Stomach (tissue), 9 donors: Measurements from ENCODE around the gene RGS3. TPM values are rescaled to one million over a fixed set of nuclear protein-coding genes. Genes with fewer than 3 reads are reported as not detected.
A peak's percentile ranks its signal among the peaks of the same experiment; 100 is the strongest.

Experiments
- DNase-seq, 2 donors: peaks; one replicate each; pipeline versions ENCODE4 v3.0.0 to v3.0.0-alpha.2; 2013 to 2019
- H3K27ac ChIP-seq, 5 donors: fragments of 200-600 bp in 4 of 5; sonication (generic) in 4 of 5; one replicate each; pipeline ENCODE4 v1.5.1; 2013 to 2019; ENCODE audit warnings: mild to moderate bottlenecking in 1 of 5, moderate library complexity in 1 of 5
- H3K27me3 ChIP-seq, 3 donors: fragments of 200-600 bp; sonication (generic); one replicate each; pipeline ENCODE4 v1.5.1; 2017 to 2019; ENCODE audit warnings: mixed run types in 1 of 3
- H3K36me3 ChIP-seq, 4 donors: fragments of 200-600 bp; sonication (generic); 1 replicate in 3 of 4; 2 replicates in 1 of 4; pipeline ENCODE4 v1.5.1; 2016 to 2019
- H3K4me1 ChIP-seq, 4 donors: fragments of 200-600 bp; sonication (generic); one replicate each; pipeline ENCODE4 v1.5.1; 2016 to 2019
- H3K4me3 ChIP-seq, 4 donors: fragments of 200-600 bp; sonication (generic) in 3 of 4; one replicate each; pipeline ENCODE4 v1.5.1; 2016 to 2019; ENCODE audit warnings: mild to moderate bottlenecking in 1 of 4
- H3K9me3 ChIP-seq, 4 donors: fragments of 200-600 bp; sonication (generic); one replicate each; pipeline ENCODE4 v1.5.1; 2016 to 2019
- EP300 ChIP-seq: sonication (generic); formaldehyde crosslinking; IDR thresholded peaks from one replicate; pipeline ENCODE4 v1.6.1; 2017; ENCODE audit warnings: antibody characterized with exemption
- POLR2A ChIP-seq, 4 donors: fragments of 450-650 bp; IDR thresholded peaks; one replicate each; pipeline ENCODE4 v1.6.1; 2016; ENCODE audit warnings: antibody characterized with exemption in 4 of 4, control low read depth in 2 of 4, mild to moderate bottlenecking in 1 of 4, moderate library complexity in 1 of 4
- POLR2AphosphoS5 ChIP-seq, 3 donors: sonication (generic); formaldehyde crosslinking; IDR thresholded peaks; one replicate each; pipeline ENCODE4 v1.6.1; 2016; ENCODE audit warnings: antibody characterized with exemption in 3 of 3
- WGBS, 5 donors: extraction: QIAGEN DNeasy Blood & Tissue Kit in 3 of 5; methylation state at CpG; one replicate each; pipeline versions ENCODE4 v1.1.5 to v1.1.7; 2013 to 2018; 5-methylcytosine and 5-hydroxymethylcytosine counted together
- intact Hi-C: fragments of 100-400 bp; cut with DNase I; formaldehyde crosslinking; loops from one replicate; pipeline ENCODE4 v1.15.1; 2023; ENCODE audit warnings: low total_unique reads
- polyA plus RNA-seq, 3 donors: library from polyadenylated mRNA; stranded (reverse); fragments of 200-250 nt; gene quantifications; one replicate each; pipeline ENCODE4 v1.2.3, GENCODE V29; 2013
- total RNA-seq, 5 donors: library from RNA; depleted of rRNA; stranded (reverse); fragments of >200 nt; gene quantifications; one replicate each; pipeline versions ENCODE4 v1.1.0 to v1.2.3, GENCODE V29; 2014 to 2016
- TF ChIP-seq, protein P1 (sequence below), 7 experiments: fragments of 450-650 bp in 4 of 7; fragments of 200-600 bp in 3 of 7; sonication (generic) in 3 of 7; IDR thresholded peaks; one replicate each; pipeline ENCODE4 v1.5.1; 2016 to 2019; ENCODE audit warnings: antibody characterized with exemption in 7 of 7, control low read depth in 2 of 7, mild to moderate bottlenecking in 1 of 7
- donor health status: healthy with polysubstance abuse.
- donor health status: Bipolar disorder and iron deficiency.
- donor health status: healthy.

Gene RGS3
- total and polyA plus RNA-seq, 8 donors = 26.6 to 71.4 (median 35.7) TPM

DNA sequence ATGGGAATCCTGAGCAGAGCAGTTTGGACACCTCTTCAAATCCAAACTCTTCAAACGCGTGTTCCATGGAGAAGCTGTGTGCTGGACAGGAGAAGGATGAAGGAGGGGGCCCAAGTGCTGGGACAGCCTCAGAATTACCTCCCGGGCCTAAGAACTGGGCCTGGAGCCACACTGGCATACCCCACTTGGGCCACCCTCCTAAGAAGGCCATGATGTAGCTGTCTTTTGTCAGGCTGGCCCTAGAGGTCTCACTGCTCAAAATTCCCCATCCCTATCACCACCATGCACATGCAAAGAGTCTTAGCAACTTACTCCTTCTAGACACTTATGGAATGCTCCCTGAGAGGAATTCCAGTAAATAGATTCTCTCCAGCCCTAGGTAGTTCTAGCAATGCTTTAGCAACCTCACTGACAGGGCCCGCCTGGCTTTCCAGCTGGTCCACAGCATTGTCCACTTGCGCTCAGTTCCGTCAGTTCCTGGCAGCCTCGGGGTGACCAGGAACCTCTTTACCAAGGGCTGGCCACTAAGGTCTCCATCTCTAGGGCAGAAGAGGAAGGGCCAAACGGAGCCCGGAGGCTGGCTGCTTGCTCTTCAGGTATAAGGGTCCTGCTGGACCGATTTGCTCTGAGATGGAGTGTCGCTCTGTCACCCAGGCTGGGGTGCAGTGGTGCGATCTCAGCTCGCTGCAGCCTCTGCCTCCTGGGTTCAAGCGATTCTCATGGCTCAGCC is 75.3 kb downstream of the RGS3 start:
- Histone ChIP-seq H3K27me3 (no peaks in the 10 kb centered on the region), H3K27ac (peak overlapping the region in 1 of 5 donors; percentile 83), H3K4me3 (no peak overlapping the region), H3K36me3 (peaks cover 5 to 49% (median 38%) of the 10 kb centered on the region in 4 donors), H3K4me1 (peaks cover 0 to 48% (median 30%) of the 10 kb centered on the region in 4 donors), H3K9me3 (no peaks in the 10 kb centered on the region)
- intact Hi-C loops = no loop called here
- DNase-seq = no peak
- TF ChIP-seq, protein P1, sequence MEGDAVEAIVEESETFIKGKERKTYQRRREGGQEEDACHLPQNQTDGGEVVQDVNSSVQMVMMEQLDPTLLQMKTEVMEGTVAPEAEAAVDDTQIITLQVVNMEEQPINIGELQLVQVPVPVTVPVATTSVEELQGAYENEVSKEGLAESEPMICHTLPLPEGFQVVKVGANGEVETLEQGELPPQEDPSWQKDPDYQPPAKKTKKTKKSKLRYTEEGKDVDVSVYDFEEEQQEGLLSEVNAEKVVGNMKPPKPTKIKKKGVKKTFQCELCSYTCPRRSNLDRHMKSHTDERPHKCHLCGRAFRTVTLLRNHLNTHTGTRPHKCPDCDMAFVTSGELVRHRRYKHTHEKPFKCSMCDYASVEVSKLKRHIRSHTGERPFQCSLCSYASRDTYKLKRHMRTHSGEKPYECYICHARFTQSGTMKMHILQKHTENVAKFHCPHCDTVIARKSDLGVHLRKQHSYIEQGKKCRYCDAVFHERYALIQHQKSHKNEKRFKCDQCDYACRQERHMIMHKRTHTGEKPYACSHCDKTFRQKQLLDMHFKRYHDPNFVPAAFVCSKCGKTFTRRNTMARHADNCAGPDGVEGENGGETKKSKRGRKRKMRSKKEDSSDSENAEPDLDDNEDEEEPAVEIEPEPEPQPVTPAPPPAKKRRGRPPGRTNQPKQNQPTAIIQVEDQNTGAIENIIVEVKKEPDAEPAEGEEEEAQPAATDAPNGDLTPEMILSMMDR (IDR thresholded peaks at IDR 0.05) = no peak
- TF ChIP-seq POLR2AphosphoS5 (IDR thresholded peaks at IDR 0.05) (no peak), EP300 (no peak), POLR2A (IDR thresholded peaks at IDR 0.05) (no peak)
- 87 to 96% (median 93%) methylated on average over 7 to 14 of the region's 14 CpGs for WGBS, 5 donors

DNA sequence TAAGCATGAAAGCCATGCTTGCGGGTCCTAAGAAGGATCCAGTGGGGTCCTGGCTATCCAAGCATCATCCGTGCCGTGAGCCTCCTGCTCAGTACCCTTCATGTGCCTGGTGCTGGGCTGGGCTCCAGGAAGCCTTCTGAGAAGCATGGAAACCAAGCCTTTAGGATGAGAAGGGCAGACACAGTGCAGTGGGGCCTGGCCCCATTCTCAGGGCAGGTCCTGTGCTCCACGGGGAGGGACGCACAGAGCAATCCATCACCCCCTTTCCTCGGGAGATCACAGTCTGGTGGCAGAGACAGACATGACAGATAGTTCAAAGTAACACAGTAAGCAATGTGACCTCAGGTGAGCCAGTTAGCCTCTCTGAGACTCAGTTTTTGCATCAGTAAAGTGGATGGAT is 76.9 kb downstream of the RGS3 start:
- Histone ChIP-seq H3K9me3 (no peaks in the 10 kb centered on the region), H3K4me1 (peaks cover 0 to 52% (median 34%) of the 10 kb centered on the region in 4 donors), H3K27me3 (no peaks in the 10 kb centered on the region), H3K27ac (peak overlapping the region in 1 of 5 donors; percentile 37), H3K4me3 (no peak overlapping the region), H3K36me3 (peaks cover 5 to 49% (median 37%) of the 10 kb centered on the region in 4 donors)
- WGBS, 5 donors = 70 to 87% (median 79%) methylated on average over 6 of the region's 6 CpGs
- intact Hi-C loops = no loop called here
- no peak for DNase-seq
- TF ChIP-seq POLR2AphosphoS5 (IDR thresholded peaks at IDR 0.05) (no peak), POLR2A (IDR thresholded peaks at IDR 0.05) (no peak), EP300 (no peak)
- TF ChIP-seq, protein P1 (IDR thresholded peaks at IDR 0.05) = no peak

DNA sequence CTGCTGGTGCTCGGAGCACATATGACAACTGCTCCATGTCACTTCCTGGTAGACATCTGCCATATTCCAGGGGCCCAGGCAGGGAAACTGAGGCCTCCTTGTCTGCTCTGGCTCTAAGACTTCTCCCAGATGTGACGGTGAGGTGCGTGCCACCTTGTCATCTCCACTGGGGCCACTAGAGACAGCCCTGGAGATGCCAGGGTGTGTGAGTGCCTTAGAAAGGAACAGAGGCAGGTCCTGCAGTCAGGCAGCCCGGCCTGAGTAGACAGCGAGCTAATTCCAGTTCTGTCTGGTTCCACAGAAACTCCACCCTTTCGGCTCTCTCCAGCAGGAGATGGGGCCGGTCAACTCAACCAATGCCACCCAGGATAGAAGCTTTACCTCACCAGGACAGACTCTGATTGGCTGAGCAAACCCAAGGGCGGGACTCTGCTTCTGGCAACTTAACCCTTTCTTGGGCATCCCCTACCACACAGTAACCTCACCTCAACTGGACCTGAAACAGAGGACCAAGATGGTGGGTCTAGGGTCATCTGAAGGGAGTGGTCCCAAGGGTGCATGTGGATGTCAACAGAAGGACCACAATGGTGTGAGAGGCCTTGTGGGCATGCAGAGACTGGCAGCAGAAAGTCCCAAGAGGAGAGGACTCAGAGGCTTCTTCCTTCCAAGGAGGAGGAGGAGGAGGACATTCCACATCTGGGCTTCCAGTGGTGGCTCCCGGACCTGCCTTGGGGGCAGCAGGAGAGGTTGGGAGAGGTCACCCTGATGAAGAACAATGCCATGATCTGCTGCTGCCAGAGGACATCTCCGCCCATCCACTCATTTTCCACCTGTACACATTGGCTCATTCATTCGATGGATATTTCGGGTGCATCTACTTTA is 77.7 kb downstream of the RGS3 start:
- Histone ChIP-seq H3K27me3 (no peaks in the 10 kb centered on the region), H3K4me3 (no peak overlapping the region), H3K27ac (peak overlapping the region in 3 of 5 donors; percentile 4 to 37 (median 9)), H3K36me3 (peaks cover 5 to 46% (median 37%) of the 10 kb centered on the region in 4 donors), H3K4me1 (peaks cover 0 to 50% (median 34%) of the 10 kb centered on the region in 4 donors), H3K9me3 (no peaks in the 10 kb centered on the region)
- intact Hi-C loops = no loop called here
- 56 to 81% (median 66%) methylated on average over 8 to 12 of the region's 12 CpGs for WGBS, 5 donors
- peak; percentile 69 to 93 for DNase-seq
- TF ChIP-seq EP300 (no peak), POLR2AphosphoS5 (IDR thresholded peaks at IDR 0.05) (peak in 1 of 3 donors; percentile 39), POLR2A (IDR thresholded peaks at IDR 0.05) (no peak)
- TF ChIP-seq, protein P1 (IDR thresholded peaks at IDR 0.05) = no peak

DNA sequence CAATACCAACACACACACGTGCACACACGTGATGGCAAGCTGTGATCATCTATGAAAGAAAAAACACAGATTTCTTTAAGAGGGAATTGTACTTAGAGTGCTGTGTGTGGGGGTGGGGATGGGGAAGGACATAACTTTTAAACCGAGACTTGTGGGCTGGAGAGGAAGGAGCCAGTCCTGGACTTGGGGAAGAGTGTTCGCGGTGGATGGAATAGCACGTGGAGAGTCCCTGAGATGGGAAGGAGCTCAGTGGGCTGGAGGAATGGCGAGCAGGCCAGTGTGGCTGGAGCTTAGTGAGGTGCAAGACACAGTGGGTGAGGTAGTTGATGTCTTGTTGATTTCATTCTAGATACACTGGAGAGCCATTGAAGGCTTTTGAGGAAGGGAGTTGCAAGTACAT is 78.5 kb downstream of the RGS3 start:
- no peak overlapping the region for H3K4me3 ChIP-seq
- TF ChIP-seq EP300 (no peak), POLR2AphosphoS5 (IDR thresholded peaks at IDR 0.05) (no peak), POLR2A (IDR thresholded peaks at IDR 0.05) (no peak)
- TF ChIP-seq, protein P1 (IDR thresholded peaks at IDR 0.05) = no peak
- H3K4me1 ChIP-seq = peaks cover 0 to 47% (median 34%) of the 10 kb centered on the region in 4 donors
- intact Hi-C loops = no loop called here
- no peaks in the 10 kb centered on the region for H3K9me3 ChIP-seq
- H3K27ac ChIP-seq = no peak overlapping the region
- H3K27me3 ChIP-seq = no peaks in the 10 kb centered on the region
- 84 to 91% (median 86%) methylated on average over 7 of the region's 7 CpGs for WGBS, 5 donors
- no peak for DNase-seq
- peaks cover 0 to 39% (median 31%) of the 10 kb centered on the region in 4 donors for H3K36me3 ChIP-seq
